Dedifferentiated amniotic fluid mesenchymal stem cell (primary cell): ENCODE data around the gene HIVEP3.

Experiments used
- DNase-seq: peaks from one replicate; pipeline ENCODE4 v3.0.0-alpha.2; 2016; ENCODE audit errors: extremely low spot score

HIVEP3 gene

DNA sequence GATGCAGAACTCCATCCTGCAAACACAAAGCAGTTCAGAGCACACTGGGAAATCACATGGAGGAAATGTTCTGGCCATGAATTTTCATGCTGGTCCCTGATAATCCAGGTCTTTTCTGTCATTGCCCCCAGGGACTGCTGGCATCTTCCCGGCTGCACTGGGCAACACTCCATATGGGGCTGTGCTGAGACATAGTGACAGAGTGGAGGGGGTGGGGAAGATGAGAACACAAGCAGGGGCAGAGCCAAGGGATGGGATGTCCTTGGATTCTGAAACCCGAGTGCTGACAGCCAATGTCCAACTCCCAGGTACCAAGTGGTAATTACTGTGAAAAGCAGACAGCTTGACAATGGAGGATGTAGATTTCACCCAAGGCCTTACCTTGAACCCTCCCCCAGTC lies 185.7 kb downstream of the HIVEP3 start:
- DNase-seq: no peak

DNA sequence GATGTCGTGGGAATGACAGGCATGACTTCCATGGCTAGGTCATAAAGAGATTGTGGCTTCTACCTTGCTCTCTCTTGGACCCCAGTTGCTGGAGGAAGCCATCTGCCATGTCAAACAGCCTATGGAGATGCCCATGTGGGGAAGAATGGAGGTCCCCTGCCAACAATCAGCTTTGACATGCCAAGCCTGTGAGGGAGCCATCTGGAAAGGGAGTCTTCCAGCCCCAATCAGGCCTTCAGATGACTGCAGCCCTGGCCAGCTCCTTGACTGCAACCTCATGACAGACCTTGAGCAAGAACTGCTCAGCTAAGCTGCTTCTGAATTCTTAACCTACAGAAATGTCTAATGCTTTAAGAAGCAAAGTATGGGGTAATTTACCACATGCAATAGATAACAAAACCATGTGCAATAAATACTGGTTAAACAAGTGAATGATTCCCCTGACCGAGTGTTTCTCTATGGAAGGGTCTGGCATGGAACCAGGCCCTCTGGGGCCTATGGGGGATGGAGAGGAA lies 187.1 kb downstream of the HIVEP3 start:
- no peak for DNase-seq

DNA sequence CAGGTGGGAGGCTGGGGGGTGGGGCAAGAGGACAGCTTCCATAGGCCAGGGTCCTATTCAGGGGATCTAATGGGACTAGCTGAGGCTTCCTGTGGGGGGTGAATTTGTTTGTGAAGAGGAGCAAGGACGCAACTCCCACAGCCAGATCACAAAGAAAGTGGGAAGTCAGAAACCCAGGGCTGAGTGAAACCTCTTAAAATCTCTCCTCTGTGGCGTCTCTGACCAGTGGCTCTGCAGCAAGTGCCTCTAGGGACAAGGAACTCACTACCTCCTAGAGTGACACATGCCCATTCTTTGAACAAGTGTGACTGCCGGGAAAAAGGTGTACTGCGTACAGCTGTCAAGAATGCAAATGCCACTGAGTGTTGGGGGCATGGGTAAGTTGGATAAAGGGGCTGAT lies 187.9 kb downstream of the HIVEP3 start:
- no peak for DNase-seq

DNA sequence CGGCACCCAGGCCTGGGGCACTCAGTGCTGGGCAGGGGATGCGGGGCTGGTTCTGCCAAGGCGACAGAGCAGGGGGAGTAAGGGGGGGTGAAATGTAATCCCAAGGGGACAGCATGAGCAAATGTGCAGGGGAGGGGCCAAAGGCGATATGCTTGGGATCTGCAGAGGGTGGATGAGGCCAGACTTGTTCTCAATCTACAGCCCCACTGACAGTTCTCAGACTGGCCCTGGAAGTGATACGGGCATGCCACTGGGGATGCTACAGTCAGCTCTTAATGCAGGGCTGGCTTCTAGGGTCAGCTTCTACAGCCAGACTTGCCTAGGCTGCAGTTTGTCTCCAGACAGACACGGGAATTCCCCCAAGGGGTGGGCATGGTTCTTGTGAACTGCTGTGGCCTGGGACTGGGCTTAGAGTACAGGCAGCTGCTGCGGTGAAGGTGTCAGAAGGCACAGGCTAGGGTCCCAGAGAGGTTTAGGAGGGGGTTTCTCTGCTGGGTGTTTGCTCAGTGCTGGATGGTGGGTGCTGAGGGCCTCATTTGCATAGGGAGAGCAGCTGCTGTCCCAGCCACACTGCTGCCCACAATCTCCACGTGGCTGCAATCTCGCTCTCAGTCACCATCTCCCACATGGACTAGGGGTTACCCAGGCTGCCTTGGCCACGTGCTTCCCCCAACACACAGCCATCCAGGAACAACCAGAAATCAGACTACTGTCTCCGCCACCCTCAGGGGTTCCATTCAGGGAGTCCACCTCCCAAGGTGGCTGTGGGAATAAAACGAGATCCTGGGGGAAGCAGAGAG lies 190.1 kb downstream of the HIVEP3 start:
- no peak for DNase-seq

DNA sequence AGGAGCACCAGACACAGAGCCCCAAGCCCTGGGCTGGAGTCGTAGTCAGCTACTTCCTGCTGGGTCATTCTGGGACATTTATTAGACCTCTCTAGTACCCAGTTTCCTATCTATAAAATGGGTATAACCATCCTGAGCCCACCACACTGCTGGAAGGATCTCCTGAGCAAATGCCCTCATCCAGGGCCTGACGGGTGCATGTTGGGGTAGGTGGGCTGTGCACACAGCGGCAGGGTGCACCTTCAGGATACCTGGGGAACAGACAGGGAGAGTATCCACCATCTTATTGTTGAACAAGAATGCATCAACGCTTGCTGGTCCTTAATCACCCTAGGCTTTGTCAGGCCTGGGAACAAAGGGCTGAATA lies 191.0 kb downstream of the HIVEP3 start:
- DNase-seq: no peak

DNA sequence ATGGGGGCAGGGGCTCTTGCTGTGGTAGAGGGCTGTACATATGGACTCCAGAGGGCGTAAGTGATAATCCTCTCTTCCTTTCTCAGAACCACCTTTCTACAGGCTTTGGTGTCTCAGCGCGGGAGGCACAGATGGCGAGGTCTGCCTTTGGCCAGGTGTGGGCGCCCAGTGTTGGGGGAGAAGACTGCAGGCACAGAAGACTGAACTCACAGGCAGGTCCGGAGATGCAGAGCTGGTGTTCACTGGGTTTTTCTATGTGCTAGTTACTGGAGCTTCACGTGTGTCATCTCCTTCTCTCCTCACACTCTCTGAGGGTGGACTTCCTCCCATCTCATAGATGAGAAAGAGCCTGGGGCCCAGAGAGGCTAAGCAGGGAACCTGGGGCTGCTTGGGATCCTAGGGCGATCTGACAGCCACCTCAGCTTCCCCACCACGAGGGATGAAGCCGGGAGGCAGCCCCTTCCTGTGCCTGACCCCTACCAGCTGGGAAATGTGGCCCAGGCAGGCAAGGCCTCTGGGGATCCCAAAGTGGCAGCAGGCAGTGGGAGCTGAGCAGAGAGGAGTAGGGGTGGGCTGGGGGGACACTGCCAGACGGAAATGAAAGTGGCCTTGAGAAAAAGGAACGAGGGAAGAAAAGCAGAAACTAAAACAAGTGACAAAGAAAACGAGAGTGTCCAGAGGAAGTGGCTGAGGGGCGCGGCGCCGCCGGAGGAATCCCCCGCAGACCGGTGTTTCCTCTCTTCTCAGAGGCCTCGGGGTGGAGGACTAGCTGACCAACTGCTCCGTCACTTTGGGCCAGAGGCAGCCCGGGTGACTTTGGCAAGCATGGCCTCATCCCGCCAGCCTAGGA lies 191.6 kb downstream of the HIVEP3 start:
- no peak for DNase-seq

DNA sequence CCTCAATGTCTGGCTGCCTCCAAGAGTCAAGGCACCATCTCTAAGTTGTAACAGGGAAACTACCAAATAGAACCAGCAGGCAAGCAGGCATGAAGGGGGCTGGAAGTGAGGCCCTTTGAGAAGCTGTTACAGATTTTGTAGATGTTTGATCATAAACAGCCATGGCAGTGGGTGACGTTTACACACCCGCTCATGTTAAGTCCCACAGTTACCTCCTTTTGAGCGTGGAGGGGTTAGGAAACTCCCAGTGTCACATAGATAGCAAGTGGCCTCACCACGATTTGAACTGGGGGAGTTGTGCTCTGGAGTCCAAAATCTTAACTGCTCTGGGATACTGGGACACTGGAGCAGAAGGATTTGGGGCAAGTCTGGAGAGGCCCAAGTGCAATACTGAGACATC lies 192.4 kb downstream of the HIVEP3 start:
- no peak for DNase-seq

DNA sequence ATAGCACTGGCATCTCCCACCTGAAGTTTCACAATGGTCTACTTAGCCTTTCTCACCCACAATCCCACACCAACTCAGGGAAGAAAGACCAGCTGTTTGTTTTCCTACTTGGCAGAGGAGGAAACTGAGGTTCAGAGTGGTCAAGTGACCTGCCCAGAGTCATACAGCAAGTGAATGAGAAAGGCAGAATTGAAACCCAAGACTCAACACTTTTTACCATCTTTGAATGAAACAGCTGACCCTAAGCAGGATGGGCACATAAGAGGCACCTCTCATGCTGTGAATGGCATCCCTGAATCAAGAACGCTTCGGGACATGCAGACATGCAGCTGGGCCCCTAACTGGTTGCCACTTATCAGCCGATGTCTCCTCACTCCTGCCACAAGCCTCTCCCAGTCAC lies 193.8 kb downstream of the HIVEP3 start:
- DNase-seq: no peak

DNA sequence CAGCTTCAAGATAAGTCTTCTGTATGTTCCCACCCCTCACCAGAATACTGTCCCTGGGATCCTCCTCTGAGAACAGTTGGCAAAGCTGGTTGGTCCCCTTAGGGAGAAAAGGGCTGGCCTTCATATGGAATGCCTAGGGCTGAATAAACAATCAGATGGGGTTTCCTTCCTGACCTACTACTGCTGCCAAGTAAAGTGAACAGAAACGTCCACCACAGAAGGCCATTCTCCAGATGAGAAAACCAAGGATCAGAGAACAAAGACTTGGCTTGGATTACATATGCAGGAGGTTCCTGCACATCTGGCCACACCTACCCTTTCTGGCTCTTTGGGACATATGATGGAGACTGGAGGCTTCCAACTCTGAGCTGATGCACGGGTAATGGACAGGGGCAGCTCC lies 194.5 kb downstream of the HIVEP3 start:
- DNase-seq: no peak

DNA sequence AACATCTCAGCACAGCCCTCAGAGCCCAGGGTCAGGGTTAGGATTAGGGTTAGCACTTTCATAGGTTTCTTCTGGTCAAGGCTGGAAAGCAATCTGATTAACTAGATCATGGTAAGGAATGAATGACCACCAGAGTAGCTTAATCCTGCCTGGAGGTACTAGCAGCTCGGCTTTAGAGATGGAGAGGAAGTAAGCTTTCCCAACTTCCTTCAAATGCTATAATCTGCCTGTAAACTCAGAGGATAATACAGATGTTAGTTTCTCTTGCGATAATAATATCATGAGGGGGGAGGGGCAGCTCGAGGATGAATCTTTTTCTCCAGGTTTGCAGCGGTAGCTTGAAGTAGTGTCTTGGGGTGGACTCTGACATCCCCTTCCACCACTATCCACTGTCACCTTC lies 194.9 kb downstream of the HIVEP3 start:
- DNase-seq: no peak

DNA sequence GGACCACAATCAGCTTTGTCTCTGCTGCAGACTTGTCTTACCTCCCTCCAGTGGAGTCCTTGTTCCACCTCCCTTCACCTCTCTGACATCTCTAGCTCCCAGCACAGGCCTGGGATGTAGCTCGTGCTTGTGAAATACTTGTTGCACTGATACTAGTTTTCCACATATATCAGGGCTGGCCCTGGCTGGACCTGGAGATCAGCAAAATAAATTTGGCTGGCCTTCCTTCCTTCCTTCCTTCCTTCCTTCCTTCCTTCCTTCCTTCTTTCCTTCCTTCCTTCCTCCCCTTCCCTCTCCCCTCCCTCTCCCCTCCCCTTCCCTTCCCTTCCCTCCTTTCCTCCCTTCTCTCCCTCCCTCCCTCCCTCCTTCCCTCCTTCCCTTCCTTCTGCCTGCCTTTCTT lies 196.5 kb downstream of the HIVEP3 start:
- no peak for DNase-seq

DNA sequence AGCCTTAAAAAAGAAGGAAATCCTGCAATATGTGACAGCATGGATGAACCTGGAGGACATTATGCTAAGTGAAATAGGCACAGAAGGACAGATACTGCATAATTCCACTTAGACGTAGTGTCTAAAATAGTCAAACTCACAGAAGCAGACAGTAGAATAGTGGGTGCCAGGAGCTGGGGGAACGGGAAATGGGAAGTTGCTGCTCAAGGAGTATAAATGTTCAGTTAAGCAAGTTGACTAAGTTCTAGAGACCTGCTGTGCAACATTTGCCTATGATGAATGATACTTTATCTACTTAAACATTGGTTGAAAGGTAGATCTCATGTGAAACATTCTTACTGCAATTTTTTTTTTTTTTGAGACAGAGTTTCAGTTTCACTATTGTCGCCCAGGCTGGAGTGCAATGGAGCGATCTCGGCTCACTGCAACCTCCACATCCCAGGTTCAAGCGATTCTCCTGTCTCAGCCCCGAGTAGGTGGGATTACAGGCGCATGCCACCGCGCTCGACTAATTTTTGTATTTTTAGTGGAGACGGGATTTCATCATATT lies 197.8 kb downstream of the HIVEP3 start:
- DNase-seq: no peak

DNA sequence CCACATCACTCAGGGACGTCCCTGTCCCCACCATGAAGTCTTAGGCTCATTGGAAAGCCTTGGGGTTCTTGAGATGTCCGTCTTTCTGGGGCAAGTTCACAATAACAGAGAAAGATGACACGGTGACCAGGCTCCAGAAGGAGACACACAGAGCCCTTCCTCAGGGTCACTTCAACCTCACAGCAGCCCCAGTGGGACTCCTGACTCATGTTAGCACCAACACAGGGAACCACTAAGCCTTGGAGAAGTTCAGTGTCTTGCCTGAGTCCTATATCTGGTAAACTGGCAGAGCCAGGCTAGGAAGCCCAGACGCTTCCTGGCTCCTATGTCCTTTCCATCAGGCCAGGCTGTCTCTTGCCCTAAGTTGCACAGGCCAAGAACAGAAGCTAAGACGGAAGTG lies 199.1 kb downstream of the HIVEP3 start:
- DNase-seq: no peak

DNA sequence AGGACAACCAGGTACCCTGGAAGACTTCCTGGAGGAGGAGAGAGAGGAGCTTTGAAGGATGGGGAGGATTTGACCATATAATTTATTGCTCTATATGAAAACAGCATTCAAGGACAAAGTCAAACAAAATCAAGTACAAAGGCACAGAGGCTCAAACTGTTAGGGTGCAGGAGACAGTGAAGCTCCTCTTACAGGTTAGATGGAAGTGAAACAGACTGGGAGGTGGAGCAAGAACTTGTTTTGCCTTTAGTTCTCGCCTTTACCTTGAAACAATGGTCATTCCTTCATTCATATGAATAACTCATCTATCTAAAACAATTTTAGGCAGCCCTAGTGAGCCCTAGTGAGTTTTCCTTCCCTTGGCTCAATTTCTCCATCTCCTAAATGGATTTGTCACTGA lies 199.6 kb downstream of the HIVEP3 start:
- DNase-seq: no peak

DNA sequence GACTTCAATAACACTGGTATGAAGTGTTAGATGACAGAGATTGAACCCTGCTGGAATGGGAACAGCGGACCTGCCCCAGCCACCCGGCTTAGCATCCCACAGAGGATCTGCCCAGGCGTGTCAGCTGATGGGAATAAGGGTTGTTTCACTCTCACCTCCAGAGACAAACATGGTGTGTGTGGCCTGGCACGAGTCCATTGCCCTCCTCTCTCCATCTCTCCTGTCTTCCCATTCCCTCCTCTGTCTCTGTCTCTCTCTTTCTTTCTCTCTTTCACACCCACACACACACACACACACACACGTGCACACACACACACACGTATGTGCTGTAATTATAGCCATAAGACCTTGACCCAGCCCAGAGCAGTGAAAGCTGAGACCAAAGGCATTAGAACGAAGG lies 200.2 kb downstream of the HIVEP3 start:
- no peak for DNase-seq

DNA sequence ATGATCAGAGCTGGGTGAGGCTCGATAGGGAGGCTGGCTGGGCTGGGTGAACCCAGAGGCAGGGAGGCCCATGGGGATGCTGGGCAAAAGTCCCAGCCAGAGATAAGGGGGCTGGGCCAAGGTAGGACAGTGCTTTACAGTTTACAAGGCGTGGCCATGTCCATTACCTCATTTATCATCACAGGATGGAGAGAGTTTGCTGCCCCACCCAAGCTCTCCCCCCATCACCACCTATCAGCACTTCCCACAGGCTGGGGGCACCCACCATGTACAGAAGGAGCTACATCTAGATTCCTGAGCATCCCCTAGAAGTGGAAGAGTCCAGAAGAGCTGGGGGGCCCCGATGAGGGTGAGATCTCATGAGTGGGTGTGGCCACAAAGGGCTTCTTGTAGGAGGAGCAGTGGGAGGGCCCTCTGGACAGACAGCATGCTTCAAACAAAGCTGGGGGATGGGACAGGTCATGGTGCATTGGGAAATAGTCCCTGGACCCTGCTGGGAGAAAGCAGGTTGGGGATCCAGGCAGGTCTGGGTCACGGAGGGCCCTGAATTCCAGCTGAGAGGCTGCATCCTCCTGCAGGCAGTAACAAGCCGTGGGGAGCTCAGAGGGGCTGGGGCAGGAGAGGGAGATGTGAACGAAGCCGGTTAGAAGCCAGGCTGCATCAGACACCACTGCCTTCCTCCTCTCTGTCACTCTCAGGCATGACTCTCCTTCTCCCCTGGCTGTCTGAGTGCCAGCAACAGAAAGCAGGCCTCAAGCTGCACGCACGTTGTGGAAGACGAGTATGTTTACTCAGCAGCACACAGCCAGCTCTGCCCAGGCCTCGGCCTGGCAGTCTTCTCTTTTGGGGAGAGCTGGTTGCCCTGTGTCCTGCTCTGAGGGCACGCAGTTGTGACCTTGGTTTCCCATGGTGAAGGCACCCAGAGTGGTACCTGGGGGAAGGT lies 202.3 kb downstream of the HIVEP3 start:
- DNase-seq: no peak

DNA sequence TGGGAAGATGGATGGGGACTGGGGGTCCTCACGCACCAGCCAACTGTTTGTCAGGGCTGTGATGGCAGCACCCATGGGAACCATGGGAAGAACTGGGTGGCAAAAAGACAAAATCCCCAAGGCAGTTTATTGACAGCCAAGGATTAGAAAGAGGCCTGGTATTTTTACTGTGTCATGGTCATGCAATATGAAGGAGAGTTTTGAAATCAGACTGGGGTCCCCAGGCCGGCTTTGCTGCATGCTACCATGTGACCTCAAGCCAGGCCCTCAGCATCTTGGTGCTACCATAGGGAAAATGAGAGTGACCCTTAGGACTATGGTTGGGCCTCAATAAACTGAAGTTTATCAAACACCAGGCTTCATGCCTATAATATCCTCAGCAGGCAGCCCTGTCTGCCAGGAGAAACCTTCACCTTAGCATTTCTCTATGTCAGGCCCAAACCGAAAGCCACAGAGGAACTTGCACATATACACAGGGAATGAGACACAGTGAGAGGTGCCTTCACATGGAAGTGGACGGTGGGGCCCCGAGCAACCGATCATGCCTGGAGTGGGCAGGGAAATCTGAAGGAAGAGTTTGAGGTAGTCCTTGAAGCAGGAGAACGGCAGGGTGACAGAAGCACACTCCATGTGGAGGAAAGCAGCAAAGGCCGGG lies 203.2 kb downstream of the HIVEP3 start:
- DNase-seq: no peak

DNA sequence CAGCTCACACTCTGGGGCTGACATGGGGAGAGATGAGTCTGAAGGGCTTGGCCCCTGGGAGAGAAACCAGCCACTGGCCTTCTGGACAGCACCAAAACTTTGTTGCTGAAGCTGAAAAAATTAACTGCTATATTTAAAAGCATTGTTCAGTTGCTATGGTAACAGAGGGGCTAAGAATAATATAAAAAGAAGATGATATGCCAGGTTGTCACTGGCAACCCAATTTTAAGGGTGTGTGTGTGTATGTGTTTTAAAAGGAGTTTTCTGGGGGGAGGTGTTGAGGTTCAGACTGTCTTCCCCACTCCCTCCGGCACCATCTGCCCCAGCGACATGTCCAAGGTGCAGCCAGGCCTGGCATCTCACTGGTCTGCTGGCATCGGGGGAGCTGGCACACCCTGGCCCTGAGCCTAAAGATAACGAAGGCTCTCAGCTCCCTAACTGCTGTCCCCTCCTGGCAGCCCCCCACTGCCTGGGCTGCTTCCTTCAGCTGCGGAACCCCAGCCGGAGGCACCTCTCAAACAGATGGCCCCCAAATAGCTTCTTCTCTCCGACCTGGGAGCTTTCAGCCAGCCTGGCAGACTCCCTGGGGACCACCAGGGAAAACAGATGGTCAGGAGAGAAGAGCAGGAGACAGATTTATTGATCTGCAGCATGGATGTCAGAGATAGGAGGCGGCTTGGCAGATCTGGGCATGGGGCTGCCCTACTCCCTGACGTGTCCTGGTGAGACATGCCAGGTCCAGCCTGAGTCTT lies 203.9 kb downstream of the HIVEP3 start:
- DNase-seq: no peak

DNA sequence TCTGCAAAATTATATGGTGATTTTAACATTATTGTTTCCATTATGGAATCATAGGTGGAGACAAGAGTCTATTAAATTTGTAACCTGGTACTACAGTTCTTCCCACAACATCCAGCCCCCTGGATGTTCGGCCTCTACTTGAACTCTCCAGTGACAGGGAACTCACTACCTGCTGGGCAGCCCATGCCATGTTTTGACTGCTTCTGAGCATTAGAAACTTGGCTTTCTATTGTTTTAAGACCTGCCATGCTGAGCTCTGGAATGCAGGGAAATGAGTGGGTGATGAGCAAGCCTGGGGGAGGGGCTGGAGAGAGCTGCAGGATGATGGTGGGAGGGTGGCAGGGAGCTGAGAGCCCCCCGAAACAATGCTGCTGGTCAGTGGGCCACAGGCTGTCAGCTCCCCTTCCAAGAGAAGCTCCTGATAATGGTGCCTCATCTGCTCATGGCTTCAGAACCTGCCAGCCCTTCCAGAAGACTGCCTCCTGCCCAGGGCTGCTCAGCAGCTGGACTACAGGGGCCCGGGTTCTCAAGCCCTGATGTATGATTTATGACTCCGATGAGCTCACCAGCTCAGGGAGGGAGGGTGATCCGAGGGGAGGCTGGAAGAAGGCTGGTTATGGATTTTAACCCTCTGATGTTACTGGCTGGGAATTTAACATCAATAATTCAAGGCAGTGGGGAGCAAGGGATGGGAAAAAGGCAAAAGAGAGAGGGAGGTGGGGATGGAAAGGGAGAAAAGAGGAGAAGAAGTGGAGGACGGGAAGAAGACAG lies 205.0 kb downstream of the HIVEP3 start:
- peak; percentile 15 for DNase-seq

DNA sequence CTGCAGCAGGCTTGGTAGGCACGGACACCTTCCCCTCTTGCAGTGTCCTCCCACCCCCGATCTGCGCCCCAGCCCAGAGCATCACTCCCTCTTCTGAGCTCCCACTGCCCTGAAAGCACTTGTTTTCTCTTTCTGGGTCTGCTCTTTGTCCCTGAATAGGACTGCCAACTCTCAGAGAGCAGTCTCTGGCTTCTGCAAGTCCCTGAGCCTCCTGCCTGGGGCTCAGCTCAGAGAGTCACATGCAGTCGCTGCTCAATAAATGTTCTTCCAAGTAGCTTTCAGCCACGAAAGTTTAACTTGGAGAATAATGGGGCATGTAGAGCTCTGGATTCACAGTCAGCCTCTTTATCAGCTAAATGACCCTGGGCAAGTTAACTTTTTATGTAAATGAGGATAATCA lies 205.6 kb downstream of the HIVEP3 start:
- DNase-seq: no peak
